ENCODE measurements around the gene GBX1.
A peak's percentile ranks its signal among the peaks of the same experiment; 100 is the strongest.

GBX1 gene

GRCh38 chr7:151201344-151201743 is 33.9 kb upstream of the GBX1 start:
- H3K27me3 Mint-ChIP-seq = peaks cover 61% of the 10 kb centered on the region
- no peak overlapping the region for H3K27ac Mint-ChIP-seq
- no peaks in the 10 kb centered on the region for H3K36me3 Mint-ChIP-seq
- H3K9me3 Mint-ChIP-seq = no peaks in the 10 kb centered on the region
- peaks cover 6% of the 10 kb centered on the region for H3K4me1 Mint-ChIP-seq
- no peak for ATAC-seq
- H3K4me3 Mint-ChIP-seq = no peak overlapping the region

GRCh38 chr7:151198945-151199848 is 31.7 kb upstream of the GBX1 start:
- H3K27ac Mint-ChIP-seq = no peak overlapping the region
- no peaks in the 10 kb centered on the region for H3K4me1 Mint-ChIP-seq
- ATAC-seq = no peak
- H3K4me3 Mint-ChIP-seq = no peak overlapping the region
- H3K36me3 Mint-ChIP-seq = no peaks in the 10 kb centered on the region
- peaks cover 39% of the 10 kb centered on the region for H3K27me3 Mint-ChIP-seq
- H3K9me3 Mint-ChIP-seq = no peaks in the 10 kb centered on the region

GRCh38 chr7:151197932-151198331 is 30.4 kb upstream of the GBX1 start:
- ATAC-seq = no peak
- Mint-ChIP-seq H3K9me3 (no peaks in the 10 kb centered on the region), H3K27ac (no peak overlapping the region), H3K4me3 (no peak overlapping the region), H3K27me3 (peaks cover 33% of the 10 kb centered on the region), H3K4me1 (no peaks in the 10 kb centered on the region), H3K36me3 (no peaks in the 10 kb centered on the region)

- Mint-ChIP-seq H3K9me3 (no peaks in the 10 kb centered on the region), H3K4me1 (no peaks in the 10 kb centered on the region), H3K27ac (no peak overlapping the region), H3K27me3 (peaks cover 29% of the 10 kb centered on the region), H3K4me3 (no peak overlapping the region), H3K36me3 (no peaks in the 10 kb centered on the region)
- ATAC-seq = no peak
Observed at GRCh38 chr7:151195616-151196450, 28.3 kb upstream of the GBX1 start.

GRCh38 chr7:151194188-151194587 is 26.7 kb upstream of the GBX1 start:
- Mint-ChIP-seq H3K27me3 (peaks cover 32% of the 10 kb centered on the region), H3K27ac (no peak overlapping the region), H3K36me3 (no peaks in the 10 kb centered on the region), H3K9me3 (no peaks in the 10 kb centered on the region), H3K4me3 (no peak overlapping the region), H3K4me1 (peaks cover 5% of the 10 kb centered on the region)
- no peak for ATAC-seq

- H3K4me1 Mint-ChIP-seq = peaks cover 11% of the 10 kb centered on the region
- H3K27me3 Mint-ChIP-seq = peaks cover 40% of the 10 kb centered on the region
- no peaks in the 10 kb centered on the region for H3K9me3 Mint-ChIP-seq
- no peak for ATAC-seq
- H3K36me3 Mint-ChIP-seq = no peaks in the 10 kb centered on the region
- no peak overlapping the region for H3K27ac Mint-ChIP-seq
- no peak overlapping the region for H3K4me3 Mint-ChIP-seq
Observed at GRCh38 chr7:151193203-151193978, 25.9 kb upstream of the GBX1 start.

- H3K27me3 Mint-ChIP-seq = peaks cover 53% of the 10 kb centered on the region
- H3K4me3 Mint-ChIP-seq = no peak overlapping the region
- no peak overlapping the region for H3K27ac Mint-ChIP-seq
- no peaks in the 10 kb centered on the region for H3K36me3 Mint-ChIP-seq
- no peaks in the 10 kb centered on the region for H3K9me3 Mint-ChIP-seq
- ATAC-seq = no peak
- peaks cover 16% of the 10 kb centered on the region for H3K4me1 Mint-ChIP-seq
Observed at GRCh38 chr7:151192002-151192539, 24.6 kb upstream of the GBX1 start.

GRCh38 chr7:151191544-151191943 is 24.1 kb upstream of the GBX1 start:
- H3K4me1 Mint-ChIP-seq = peaks cover 16% of the 10 kb centered on the region
- H3K27ac Mint-ChIP-seq = no peak overlapping the region
- no peaks in the 10 kb centered on the region for H3K9me3 Mint-ChIP-seq
- ATAC-seq = no peak
- H3K27me3 Mint-ChIP-seq = peaks cover 58% of the 10 kb centered on the region
- no peak overlapping the region for H3K4me3 Mint-ChIP-seq
- H3K36me3 Mint-ChIP-seq = no peaks in the 10 kb centered on the region

- no peak overlapping the region for H3K4me3 Mint-ChIP-seq
- H3K4me1 Mint-ChIP-seq = peaks cover 16% of the 10 kb centered on the region
- no peak for ATAC-seq
- H3K36me3 Mint-ChIP-seq = no peaks in the 10 kb centered on the region
- peaks cover 73% of the 10 kb centered on the region for H3K27me3 Mint-ChIP-seq
- H3K27ac Mint-ChIP-seq = no peak overlapping the region
- no peaks in the 10 kb centered on the region for H3K9me3 Mint-ChIP-seq
Observed at GRCh38 chr7:151189038-151189437, 21.5 kb upstream of the GBX1 start.

GRCh38 chr7:151188252-151188542 is 20.7 kb upstream of the GBX1 start:
- peaks cover 75% of the 10 kb centered on the region for H3K27me3 Mint-ChIP-seq
- H3K36me3 Mint-ChIP-seq = no peaks in the 10 kb centered on the region
- H3K9me3 Mint-ChIP-seq = no peaks in the 10 kb centered on the region
- peak; percentile 32 for ATAC-seq
- no peak overlapping the region for H3K27ac Mint-ChIP-seq
- H3K4me1 Mint-ChIP-seq = peaks cover 16% of the 10 kb centered on the region
- H3K4me3 Mint-ChIP-seq = no peak overlapping the region

- ATAC-seq = no peak
- peaks cover 71% of the 10 kb centered on the region for H3K27me3 Mint-ChIP-seq
- H3K4me3 Mint-ChIP-seq = no peak overlapping the region
- no peaks in the 10 kb centered on the region for H3K36me3 Mint-ChIP-seq
- H3K27ac Mint-ChIP-seq = no peak overlapping the region
- H3K4me1 Mint-ChIP-seq = peaks cover 16% of the 10 kb centered on the region
- H3K9me3 Mint-ChIP-seq = no peaks in the 10 kb centered on the region
Observed at GRCh38 chr7:151187409-151188251, 20.1 kb upstream of the GBX1 start.

GRCh38 chr7:151186640-151187408 is 19.3 kb upstream of the GBX1 start, which contains the start of gene ASB10:
ASB10 (minus strand) TSS chr7:151187250; CDS start chr7:151187130, 120 bp downstream.
- Mint-ChIP-seq H3K27ac (no peak within 1 kb of the TSS), H3K27me3 (peaks cover 77% of the 10 kb centered on the region), H3K4me3 (no peak within 1 kb of the TSS), H3K4me1 (peaks cover 16% of the 10 kb centered on the region), H3K9me3 (no peaks in the 10 kb centered on the region), H3K36me3 (no peaks in the 10 kb centered on the region)
- no peak for ATAC-seq

- H3K9me3 Mint-ChIP-seq = no peaks in the 10 kb centered on the region
- H3K27me3 Mint-ChIP-seq = peaks cover 73% of the 10 kb centered on the region
- H3K27ac Mint-ChIP-seq = no peak overlapping the region
- no peak overlapping the region for H3K4me3 Mint-ChIP-seq
- H3K4me1 Mint-ChIP-seq = peaks cover 16% of the 10 kb centered on the region
- H3K36me3 Mint-ChIP-seq = no peaks in the 10 kb centered on the region
- no peak for ATAC-seq
Observed at GRCh38 chr7:151185762-151186639, 18.5 kb upstream of the GBX1 start.

Measured in stimulated activated memory B cell treated with anti-CD40 and anti-IgM and Interleukin-4, amounts not matched to agents 10 μg/mL and 1 μg/mL and 100 μg/mL, for 72 hours (primary cell).